ENCODE measurements around the gene OGT. TPM values are rescaled to one million over a fixed set of nuclear protein-coding genes. Genes with fewer than 3 reads are reported as not detected.
A peak's percentile ranks its signal among the peaks of the same experiment; 100 is the strongest.
"Not testable (repeated sequence)": the region's sequence is repeated elsewhere in the genome, so short reads cannot be mapped to it uniquely, and the experiment has no call there.

OGT gene
- total RNA-seq, 1 experiment from 2014 or later: 55.3 TPM

DNA sequence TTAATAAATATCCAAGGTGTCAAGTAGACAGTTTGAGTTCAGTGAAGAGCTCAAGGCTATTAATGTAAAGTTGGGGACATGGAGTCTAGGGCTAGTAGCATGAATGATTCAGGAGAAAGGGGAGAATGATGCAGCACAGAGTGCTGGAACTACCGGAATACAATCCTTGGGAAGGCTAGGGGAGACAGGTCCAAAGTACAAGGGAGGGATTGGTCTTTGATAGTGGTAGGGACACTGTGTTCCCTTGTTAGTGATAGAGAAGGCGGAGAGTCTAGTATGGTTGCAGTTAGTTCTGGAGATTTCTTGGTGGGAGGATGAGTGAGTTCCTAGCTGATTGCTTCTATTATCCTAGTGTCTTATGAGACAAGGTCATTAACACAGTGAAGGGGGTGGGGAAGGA is 54.0 kb downstream of the OGT start:
- no peak for DNase-seq (ENCODE audit: low read depth)

DNA sequence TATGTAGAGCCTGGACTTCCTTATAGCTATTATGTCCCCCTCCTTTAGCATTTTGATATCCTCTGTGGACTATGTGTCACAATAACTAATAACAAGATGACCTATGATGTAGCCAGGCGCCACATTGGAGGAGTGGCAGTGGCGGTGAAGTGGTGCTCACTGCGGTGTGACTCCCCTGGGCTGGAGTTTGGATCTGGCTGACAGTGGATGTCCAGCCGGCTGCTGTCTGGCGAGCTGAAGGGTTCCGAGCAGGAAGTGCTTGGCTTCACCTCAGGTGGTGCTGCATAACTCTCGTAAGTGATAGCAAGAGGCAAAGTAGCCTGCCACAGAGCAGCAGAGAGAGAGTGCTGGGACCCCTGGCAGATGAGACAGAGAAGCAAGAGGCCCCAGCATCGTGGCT is 60.3 kb downstream of the OGT start:
- not testable (repeated sequence) for DNase-seq (ENCODE audit: low read depth)

DNA sequence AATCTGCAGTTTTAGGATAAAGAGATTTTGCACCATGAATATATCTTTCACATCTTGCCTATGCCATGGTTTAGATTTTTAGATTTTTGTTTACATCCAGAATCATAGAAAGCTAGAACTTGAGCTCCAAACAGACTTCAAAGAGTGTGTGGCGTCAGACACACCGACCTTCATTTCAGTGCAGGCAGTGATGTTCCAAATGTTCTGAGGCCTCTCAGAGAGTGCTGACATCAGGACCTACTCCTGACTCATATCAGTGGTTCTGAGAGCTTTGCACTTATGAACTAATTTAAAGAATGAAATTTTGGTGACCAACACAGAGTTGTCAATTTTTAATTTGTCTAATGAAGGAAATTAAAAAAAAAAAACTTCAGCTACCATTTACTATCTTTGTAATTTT is 67.1 kb downstream of the OGT start:
- no peak for DNase-seq (ENCODE audit: low read depth)

DNA sequence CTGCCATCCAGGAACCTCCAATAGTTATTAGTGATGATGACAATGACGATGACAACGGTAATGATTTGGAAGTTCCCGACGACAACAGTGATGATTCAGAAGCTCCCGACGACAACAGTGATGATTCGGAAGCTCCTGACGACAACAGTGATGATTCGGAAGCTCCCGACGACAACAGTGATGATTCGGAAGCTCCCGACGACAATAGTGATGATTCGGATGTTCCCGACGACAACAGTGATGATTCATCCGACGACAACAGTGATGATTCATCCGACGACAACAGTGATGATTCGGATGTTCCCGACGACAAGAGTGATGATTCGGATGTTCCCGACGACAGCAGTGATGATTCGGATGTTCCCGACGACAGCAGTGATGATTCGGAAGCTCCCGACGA is 70.7 kb downstream of the OGT start:
- peak; percentile 26 for DNase-seq (ENCODE audit: low read depth)

DNA sequence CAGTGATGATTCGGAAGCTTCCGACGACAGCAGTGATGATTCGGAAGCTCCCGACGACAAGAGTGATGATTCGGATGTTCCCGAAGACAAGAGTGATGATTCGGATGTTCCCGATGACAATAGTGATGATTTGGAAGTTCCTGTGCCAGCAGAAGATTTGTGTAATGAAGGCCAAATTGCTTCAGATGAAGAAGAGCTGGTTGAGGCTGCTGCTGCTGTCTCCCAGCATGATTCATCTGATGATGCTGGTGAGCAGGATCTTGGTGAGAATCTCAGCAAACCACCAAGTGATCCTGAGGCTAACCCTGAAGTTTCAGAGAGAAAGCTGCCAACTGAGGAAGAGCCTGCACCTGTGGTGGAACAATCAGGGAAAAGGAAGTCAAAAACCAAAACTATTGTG is 71.2 kb downstream of the OGT start:
- DNase-seq (ENCODE audit: low read depth): peak; percentile 49

DNA sequence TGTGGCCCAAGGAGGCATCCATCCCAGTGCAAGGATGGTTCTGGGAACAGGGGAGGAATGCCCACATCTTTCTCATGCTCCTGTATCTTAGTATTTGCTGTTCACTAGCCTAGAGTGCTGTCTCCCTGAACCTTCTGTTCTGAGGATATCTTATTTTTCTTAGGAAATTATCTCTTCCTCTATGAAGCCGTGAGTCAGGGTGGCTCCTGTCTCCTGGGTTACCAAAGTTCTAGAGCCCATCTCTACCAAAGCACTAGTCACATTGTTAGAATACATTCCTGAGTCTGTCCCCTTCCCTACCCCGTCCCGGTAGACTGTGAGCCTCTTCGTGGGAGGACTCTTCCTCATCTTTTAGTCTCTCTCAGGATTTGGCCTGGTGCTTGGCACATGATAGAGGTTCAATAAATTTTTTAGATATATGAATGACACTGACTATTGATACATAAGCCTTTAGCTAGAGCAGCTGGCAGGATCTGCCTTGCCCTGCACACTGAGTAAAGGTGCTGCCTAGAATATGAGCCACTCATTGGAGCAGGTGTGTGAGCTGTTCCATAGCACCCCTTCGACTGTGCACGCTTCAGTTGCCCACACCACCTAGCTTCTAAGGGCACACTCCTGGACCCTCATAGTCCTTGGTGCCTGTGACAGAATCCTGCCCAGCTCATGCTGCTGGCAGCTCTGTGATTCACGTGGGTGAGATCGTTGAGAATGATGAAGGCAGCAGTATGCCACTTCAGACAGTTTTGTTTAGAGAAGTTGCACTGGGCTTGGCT is 72.1 kb downstream of the OGT start:
- no peak for DNase-seq (ENCODE audit: low read depth)

DNA sequence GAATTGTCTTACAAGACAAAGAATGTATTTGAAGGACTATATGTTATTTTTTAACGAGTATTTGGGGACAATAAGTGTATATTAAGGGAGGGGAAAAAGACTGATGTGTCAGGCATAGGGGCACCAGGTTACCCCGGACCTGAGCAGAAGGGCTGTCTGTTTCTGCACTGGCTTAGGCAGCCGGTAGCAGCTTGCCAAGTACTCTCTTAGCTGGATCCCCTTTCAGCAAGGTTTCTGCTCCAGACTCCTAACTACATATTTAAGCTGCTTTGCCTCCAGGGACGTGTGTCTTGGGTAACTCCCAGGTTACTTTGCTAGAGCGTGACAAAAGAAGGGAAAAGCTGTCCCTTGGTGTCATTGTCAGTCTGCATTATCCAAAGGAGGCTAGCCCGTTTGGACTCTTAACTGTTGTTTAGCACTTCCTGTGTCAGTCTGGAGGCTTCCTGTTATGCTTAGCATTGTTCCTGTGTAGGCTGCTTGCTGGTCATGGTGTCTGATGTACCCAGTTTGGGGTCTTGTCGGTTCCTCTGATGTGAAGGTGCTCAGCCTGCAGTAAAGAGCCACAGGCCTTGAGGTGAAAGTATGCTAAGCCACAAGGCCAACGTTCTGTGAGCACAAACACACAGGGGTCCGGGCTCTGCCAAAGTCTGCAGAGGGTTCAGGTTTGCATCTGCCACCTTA is 73.8 kb downstream of the OGT start:
- no peak for DNase-seq (ENCODE audit: low read depth)

DNA sequence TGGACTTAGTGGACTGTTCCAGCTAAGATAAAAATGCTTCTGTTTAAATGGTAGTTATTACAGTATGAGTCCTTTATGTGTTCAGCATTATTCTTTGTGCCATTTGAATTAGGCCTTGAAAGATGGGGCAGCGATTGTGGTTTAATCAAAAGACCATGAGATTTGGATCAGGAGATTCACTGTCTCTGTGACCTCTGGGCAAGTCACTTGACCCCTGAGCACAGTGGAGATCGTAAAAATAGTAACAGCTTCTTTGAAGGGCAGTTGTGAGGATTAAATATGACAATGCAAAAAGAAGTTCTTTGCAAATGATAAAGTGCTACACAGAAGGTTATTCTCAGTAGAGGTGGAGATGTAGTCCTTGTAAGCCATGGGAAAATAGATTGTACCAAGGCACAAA is 74.6 kb downstream of the OGT start:
- DNase-seq (ENCODE audit: low read depth): no peak

DNA sequence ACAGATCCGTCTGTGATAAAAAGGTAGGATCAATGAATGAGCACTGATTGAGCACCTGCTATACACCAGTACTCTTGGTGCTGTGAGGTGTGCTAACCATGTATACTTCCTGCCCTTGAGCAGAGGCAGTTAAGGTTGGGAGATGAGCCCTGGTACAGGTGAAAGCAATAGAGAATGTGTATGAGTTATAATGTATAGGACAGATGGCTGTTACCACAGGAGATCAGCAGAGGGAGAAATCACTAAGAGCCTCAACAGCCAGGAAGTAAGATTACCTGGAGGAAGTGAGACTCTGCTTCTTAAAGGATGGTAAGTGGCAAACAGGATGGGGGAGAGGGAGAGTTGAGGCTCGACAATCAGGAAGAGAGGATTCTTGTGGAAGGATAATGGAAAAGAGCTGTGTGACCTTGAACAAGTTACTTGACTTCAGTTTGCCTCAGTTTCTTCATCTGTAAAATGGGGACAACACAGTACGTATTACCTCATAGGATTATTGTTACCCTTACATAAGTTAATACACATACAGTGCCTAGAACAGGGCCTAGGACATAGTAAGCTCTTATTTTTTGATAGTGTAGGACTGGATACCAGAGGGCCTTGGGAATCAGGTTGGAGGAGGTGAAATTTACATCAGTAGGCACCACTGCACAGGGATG is 76.3 kb downstream of the OGT start:
- no peak for DNase-seq (ENCODE audit: low read depth)

DNA sequence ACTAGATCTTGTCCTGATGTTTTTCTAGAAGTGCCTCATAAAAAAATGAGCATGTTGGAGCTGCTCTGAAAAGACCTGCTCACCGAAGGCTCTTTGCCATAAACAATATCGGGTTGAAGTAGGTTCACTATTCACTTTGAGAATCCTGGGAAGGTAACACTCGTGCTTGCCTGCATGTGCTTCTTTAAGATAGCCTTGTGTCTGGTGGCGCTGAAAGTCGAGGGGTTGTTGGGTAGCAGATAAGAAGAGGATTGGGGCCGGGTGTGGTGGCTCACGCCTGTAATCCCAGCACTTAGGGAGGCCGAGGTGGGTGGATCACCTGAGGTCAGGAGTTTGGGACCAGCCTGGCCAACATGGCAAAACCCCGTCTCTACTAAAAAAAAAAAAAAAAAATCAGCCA is 78.8 kb downstream of the OGT start:
- not testable (repeated sequence) for DNase-seq (ENCODE audit: low read depth)

DNA sequence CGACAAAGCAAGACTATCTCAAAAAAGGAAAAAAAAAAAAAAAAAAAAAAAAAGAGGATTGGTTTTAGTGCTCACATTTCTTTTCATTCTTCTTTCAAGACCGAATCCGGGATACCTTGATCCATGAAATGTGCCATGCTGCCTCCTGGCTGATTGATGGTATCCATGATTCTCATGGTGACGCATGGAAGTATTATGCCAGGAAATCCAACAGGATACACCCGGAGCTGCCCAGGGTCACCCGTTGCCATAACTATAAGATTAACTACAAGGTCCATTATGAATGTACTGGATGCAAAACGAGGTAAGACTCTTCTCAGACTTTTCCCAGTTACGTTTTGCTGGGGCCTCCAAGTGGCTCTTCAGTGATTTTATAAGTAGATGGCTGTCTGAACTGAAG is 79.4 kb downstream of the OGT start:
- no peak for DNase-seq (ENCODE audit: low read depth)

DNA sequence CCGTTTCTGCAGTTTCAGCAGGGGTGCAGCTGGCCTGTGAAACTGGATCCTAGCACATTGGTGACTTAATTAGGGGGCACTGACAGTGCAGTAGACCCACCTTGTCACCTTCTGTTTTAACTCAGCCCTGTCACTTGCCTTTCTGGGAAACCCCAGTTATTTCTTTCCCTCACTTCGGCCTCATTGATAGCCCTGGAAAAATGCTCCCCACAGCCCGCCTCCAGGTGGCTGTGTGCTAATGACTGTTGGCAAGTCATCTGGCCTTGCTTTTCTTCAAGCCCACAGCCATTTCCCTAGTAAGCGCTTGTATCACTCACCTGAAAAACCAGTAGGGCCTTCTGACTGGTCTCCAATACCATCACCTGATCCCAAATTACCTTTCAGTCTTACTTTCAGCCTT is 82.2 kb downstream of the OGT start:
- DNase-seq (ENCODE audit: low read depth): no peak

DNA sequence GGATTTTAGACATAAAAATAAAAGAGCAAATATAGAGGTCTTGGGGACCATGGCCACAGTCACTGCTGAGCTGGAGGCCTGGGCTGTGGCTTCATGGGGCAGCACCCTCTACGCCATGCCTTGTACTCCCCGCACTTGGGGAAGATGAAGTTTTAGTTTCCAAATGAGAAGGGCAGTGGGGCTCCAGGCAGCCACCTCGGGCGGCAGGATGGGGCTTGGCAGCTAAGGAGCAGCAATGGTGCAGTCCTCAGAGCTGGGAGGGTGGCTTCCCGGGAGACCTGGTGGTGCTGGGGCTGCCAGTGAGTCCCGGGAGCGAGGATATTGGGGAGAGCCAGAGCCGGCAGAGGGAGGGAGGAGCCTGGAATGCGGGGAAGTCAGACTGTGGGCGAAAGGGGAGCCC is 83.0 kb downstream of the OGT start:
- DNase-seq (ENCODE audit: low read depth): no peak

DNA sequence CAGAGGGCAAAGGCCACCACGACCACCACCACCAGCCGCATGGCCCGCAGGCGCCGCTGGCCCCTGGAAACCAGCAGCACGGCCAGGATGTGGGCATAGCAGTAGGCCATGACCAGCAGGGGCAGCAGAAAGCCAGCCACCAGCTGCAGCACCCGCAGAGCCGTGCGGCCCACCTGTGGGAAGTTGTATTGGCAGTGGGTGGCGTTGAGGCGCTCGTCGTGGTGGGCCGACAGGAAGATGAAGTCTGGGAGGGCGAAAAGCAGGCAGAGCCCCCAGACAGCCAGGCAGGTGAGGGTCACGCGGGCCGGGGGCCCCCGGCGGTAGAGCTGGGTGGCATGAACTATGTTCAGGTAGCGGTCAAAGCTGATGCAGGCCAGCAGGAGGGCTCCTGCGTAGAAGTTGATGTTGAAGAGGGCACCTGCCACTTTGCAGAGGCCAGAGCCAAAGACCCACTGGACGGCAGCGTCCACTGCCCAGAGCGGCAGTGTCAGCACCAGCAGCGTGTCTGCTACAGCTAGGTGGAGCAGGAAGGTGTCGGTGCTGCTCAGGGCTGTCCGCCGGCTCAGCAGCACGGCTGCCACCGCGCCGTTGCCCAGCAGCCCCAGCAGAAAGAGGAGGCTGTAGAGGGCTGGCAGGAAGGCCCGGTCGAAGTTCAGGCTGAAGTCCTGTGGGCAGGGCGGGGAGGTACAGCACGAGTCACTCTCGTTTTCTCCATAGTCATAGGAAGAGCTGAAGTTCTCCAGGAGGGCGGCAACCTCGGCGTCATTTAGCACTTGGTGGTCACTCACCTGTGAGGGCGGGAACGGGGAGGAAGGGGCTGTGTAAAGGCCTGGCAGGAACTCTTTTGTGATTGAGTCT is 84.0 kb downstream of the OGT start:
- no peak for DNase-seq (ENCODE audit: low read depth)

DNA sequence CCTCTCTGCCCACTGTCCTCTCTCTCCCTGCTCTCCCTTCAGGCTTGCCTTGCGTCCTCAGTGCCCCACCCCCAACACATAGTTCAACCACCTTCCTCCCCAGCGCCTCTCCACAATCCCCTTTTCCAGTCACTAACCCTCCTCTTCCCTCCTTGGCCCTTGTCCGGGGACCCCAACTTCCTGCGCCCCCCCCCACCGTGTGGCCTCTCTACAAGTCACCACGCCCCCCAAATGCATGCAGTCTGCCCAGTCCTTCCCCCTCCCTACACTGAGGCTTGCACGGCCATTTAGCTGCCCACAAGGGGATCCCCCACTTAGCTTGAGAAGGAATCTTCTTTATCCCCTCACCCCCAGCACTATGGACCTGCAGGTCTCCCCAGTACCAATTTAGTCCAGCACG is 84.8 kb downstream of the OGT start:
- no peak for DNase-seq (ENCODE audit: low read depth)

DNA sequence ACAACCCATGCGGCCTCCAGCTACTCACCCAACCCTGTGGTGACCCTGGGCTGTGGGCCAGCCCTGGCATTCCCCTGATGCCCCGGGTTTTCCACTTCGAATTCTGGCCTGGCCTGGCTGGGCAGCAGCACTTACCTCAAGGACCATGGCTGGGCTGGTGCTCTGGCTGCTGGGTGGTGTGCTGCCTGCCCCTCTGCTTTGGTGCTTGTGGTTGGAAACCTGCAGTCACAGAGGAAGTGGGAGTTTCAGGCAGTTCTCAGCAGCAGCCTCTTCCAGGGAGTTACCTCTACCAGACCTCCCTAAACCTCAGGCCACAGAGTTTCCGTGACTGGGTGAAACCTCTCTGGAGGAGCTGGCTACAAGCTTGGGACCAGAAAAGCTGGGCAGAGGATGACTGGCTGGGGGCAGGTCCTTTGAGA is 85.4 kb downstream of the OGT start, which contains the start of gene CXCR3:
TSS of gene CXCR3 (minus strand) at position 209 of the 419 bp plus-strand sequence. CDS start at position 147, 62 bp downstream.
- DNase-seq (ENCODE audit: low read depth): no peak

DNA sequence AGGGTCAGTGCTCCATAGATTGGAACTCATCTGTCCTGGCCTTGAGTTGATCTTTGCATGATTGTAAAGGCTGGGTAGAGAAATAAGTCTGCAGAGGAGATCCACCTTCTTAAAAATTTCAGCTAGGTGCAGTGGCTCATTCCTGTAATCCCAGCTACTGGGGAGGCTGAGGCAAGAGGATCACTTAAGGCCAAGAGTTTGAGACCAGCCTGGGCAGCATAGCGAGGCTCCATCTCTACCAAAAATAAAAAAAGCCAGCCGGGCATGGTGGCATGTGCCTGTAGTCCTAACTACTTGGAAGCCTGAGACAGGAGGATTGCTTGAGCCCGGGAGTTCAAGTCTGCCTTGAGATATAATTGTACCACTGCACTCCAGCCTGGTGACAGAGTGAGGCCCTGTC is 85.9 kb downstream of the OGT start:
- DNase-seq (ENCODE audit: low read depth): no peak

DNA sequence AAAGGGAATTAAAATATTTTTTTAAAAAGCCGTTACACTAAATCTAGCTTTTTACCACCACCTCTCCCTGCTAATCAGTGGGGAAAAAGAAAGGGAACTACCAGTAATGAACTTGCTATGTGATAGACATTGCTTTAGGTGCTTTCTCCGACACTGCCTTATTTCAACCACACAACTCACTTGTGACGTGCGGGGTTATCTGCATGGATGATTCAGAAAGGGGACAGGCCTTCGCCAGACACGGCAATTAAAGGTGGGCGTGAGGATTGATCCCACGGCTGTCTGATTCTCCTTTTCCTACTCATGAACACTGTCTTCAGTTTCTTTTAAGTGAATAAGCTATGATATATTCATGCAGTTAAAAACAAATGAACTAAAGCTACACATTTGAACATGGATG is 86.3 kb downstream of the OGT start:
- no peak for DNase-seq (ENCODE audit: low read depth)

DNA sequence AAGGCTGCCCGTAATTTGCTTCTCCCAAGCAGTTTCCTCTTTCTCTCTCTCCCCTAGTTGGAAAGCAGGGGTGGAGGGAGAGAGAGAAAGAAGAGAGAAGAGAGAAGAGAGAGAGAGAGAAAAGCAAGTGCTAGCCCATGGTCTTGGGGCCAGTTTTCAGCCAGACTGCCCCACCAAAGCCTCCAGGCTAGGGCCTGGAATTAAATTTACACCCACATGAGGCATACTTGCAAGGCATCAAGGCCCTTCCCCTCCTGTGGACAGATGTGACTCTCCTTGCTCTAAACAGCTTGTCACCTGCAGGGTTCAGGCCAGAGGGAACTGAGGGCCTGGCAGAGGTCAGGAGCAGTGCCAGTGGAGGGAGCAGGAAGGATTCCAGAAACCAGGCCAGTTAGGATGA is 87.1 kb downstream of the OGT start:
- no peak for DNase-seq (ENCODE audit: low read depth)

DNA sequence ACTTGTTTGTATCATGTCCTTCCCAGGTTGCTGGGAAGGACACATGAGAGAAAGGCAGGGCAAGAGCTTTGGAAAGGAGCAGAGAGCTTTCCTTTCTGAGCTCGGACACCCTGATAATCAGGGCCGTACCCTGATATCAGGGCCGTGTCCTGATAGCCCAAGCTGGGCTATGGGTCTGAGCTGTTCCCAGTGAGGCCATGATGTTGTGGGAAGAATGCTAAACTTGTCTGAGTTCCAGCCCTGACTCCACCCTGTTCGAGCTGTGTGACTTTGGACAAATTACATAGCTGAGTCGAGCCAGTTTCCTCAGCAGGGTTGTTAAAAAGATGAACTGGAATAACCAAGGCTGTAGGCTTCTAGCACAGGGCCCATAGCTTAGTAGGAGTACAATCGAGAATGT is 88.7 kb downstream of the OGT start:
- no peak for DNase-seq (ENCODE audit: low read depth)

DNA sequence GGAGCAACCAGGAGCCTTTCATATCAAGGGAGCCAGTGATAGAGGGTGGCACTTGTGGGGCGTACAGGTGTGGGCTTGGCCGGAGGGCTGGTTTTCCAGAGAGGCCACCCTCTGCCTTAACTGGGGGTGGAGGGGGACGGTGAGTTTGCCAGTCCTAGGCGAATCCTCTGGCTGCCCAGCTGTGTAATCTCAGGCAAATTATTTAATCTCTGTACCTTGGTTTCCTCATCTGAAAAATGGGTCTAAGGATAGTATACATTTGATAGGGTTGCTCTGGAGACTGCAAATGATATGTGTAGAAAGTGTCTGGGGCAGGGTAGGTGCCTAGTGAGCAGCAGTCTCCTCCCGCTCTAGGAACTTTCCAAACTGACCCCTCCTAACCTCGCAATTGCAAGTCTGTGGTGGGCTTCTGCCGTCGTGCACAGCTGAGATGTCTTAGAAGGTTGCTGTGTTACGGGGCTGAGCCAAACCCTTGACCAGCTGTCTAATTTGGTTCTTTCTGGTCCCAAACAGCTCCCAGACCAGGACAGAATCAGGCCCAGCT is 89.2 kb downstream of the OGT start:
- DNase-seq (ENCODE audit: low read depth): no peak

Data from LHCN-M2 (cell line).